IMR-90 (cell line): Measurements from ENCODE around the gene ESPL1. TPM values are rescaled to one million over a fixed set of nuclear protein-coding genes. Genes with fewer than 3 reads are reported as not detected.

Experiments
- ATAC-seq: fragments of 200-7000 bp; cut with Tn5 transposase; 2 replicates; pipeline ENCODE4 v1.9.1; 2020; ENCODE audit warnings: low read depth, mild to moderate bottlenecking, moderate library complexity
- BruUV-seq: library from RNA; stranded (reverse); fragments of 400-500 nt; replicated peaks from 2 replicates; lab custom pipeline; 2021; lab: Mats Ljungman, UMichigan
- CTCF ChIA-PET: fragments of 300-600 bp; formaldehyde crosslinking; extraction: SDS; loops from one replicate; lab custom pipeline; 2021; ENCODE audit warnings: antibody characterized with exemption; lab: Yijun Ruan, JAX
- POLR2A ChIA-PET: fragments of 300-600 bp; sonication (Branson Sonifier 250); formaldehyde crosslinking; loops from one replicate; lab custom pipeline; 2022; ENCODE audit warnings: antibody characterized with exemption; ENCODE audit not compliant: unreplicated experiment; lab: Charles Lee
- DNase-seq: peaks from one replicate; pipeline ENCODE4 v3.0.0; 2013
- H2AFZ ChIP-seq: replicated peaks from 2 replicates; pipeline ENCODE3; 2013; ENCODE audit warnings: low read length, mild to moderate bottlenecking; ENCODE audit not compliant: poor library complexity
- H2AK5ac ChIP-seq: 2 replicates; pipeline ENCODE4 v1.6.1; 2013; ENCODE audit warnings: low read depth, low read length, inconsistent platforms
- H2AK9ac ChIP-seq: replicated peaks from 2 replicates; pipeline ENCODE3; 2013; ENCODE audit warnings: mild to moderate bottlenecking, low read depth, low read length, moderate library complexity; ENCODE audit not compliant: poor library complexity
- H2BK120ac ChIP-seq: 2 replicates; pipeline ENCODE4 v1.6.1; 2013; ENCODE audit warnings: low read depth, low read length, inconsistent platforms
- H2BK15ac ChIP-seq: 3 replicates; pipeline ENCODE4 v1.6.1; 2013; ENCODE audit warnings: low read depth, low read length, inconsistent platforms
- H2BK20ac ChIP-seq: 2 replicates; pipeline ENCODE4 v1.6.1; 2013; ENCODE audit warnings: low read depth, mild to moderate bottlenecking, inconsistent platforms, low read length, moderate library complexity
- H2BK5ac ChIP-seq: 2 replicates; pipeline ENCODE4 v1.6.1; 2013; ENCODE audit warnings: mild to moderate bottlenecking, low read depth, low read length, inconsistent platforms; ENCODE audit not compliant: poor library complexity, severe bottlenecking
- H3K14ac ChIP-seq: replicated peaks from 2 replicates; pipeline ENCODE4 v1.6.1; 2013; ENCODE audit warnings: low read depth, low read length, inconsistent platforms
- H3K18ac ChIP-seq: 2 replicates; pipeline ENCODE4 v1.6.1; 2013; ENCODE audit warnings: low read depth, low read length, control low read depth
- H3K23ac ChIP-seq: 2 replicates; pipeline ENCODE4 v1.6.1; 2013; ENCODE audit warnings: low read depth, low read length, inconsistent platforms
- H3K27ac ChIP-seq: 2 replicates; pipeline ENCODE4 v1.5.1; 2013; ENCODE audit warnings: mild to moderate bottlenecking, control low read depth, low read length; ENCODE audit not compliant: insufficient read depth
- H3K27me3 ChIP-seq: 2 replicates; pipeline ENCODE4 v1.6.1; 2013; ENCODE audit warnings: low read length; ENCODE audit not compliant: control insufficient read depth, insufficient read depth
- H3K36me3 ChIP-seq: 2 replicates; pipeline ENCODE4 v1.6.1; 2013; ENCODE audit warnings: low read length, mixed read lengths; ENCODE audit not compliant: control insufficient read depth, insufficient read depth
- H3K4ac ChIP-seq: 2 replicates; pipeline ENCODE4 v1.6.1; 2013; ENCODE audit warnings: low read depth, low read length, inconsistent platforms
- H3K4me1 ChIP-seq: 2 replicates; pipeline ENCODE4 v1.6.1; 2013; ENCODE audit warnings: low read length, mixed read lengths; ENCODE audit not compliant: control insufficient read depth, insufficient read depth
- H3K4me2 ChIP-seq: 2 replicates; pipeline ENCODE4 v1.6.1; 2013; ENCODE audit warnings: low read depth, mild to moderate bottlenecking, control low read depth, low read length, moderate library complexity
- H3K4me3 ChIP-seq: 2 replicates; pipeline ENCODE4 v1.5.1; 2013; ENCODE audit warnings: low read depth, mild to moderate bottlenecking, control low read depth, low read length, moderate library complexity; ENCODE audit not compliant: insufficient read depth
- H3K56ac ChIP-seq: 2 replicates; pipeline ENCODE4 v1.6.1; 2013; ENCODE audit warnings: low read length, inconsistent platforms; ENCODE audit not compliant: insufficient read depth; ENCODE audit errors: extremely low read depth
- H3K79me1 ChIP-seq, 2 experiments: 2 replicates each; pipeline ENCODE4 v1.6.1; 2013; ENCODE audit warnings: low read length in 2 of 2, inconsistent platforms in 1 of 2, low read depth in 1 of 2
- H3K9ac ChIP-seq: 2 replicates; pipeline ENCODE4 v1.6.1; 2013; ENCODE audit warnings: low read depth, low read length, control low read depth
- H3K9me1 ChIP-seq: 2 replicates; pipeline ENCODE4 v1.6.1; 2013; ENCODE audit warnings: low read length, inconsistent platforms; ENCODE audit not compliant: insufficient read depth
- H3K9me3 ChIP-seq: 2 replicates; pipeline ENCODE4 v1.6.1; 2013; ENCODE audit warnings: low read length; ENCODE audit not compliant: control insufficient read depth, insufficient read depth
- H4K20me1 ChIP-seq: 2 replicates; pipeline ENCODE4 v1.6.1; 2013; ENCODE audit warnings: low read length, inconsistent platforms; ENCODE audit not compliant: insufficient read depth
- H4K5ac ChIP-seq: 2 replicates; pipeline ENCODE4 v1.6.1; 2013; ENCODE audit warnings: mild to moderate bottlenecking, low read depth, low read length, control low read depth
- H4K8ac ChIP-seq, 2 experiments: 2 replicates each; pipeline ENCODE4 v1.6.1; 2013; ENCODE audit warnings: low read depth in 2 of 2, low read length in 2 of 2, control low read depth in 1 of 2, inconsistent platforms in 1 of 2
- H4K91ac ChIP-seq: 2 replicates; pipeline ENCODE4 v1.6.1; 2013; ENCODE audit warnings: low read depth, low read length, inconsistent platforms; ENCODE audit not compliant: insufficient read depth
- FOS ChIP-seq: fragments of 150-350 bp; IDR thresholded peaks from 2 replicates; pipeline ENCODE4 v1.6.1; 2016; ENCODE audit warnings: low read depth, low read length
- MAFK ChIP-seq: IDR thresholded peaks from 2 replicates; pipeline ENCODE4 v1.6.1; 2012; ENCODE audit warnings: low read depth, low read length, improper control_type of control experiment
- NFE2L2 ChIP-seq: fragments of 150-350 bp; IDR thresholded peaks from 2 replicates; pipeline ENCODE4 v1.6.1; 2016; ENCODE audit warnings: low read depth, mild to moderate bottlenecking, low read length
- WGBS, 2 experiments: methylation state at CpG; one replicate each; pipeline versions ENCODE4 v1.1.5 to v1.1.7; 2013; ENCODE audit warnings: missing lambda C conversion rate in 2 of 2; ENCODE audit not compliant: insufficient read length in 1 of 2; ENCODE audit errors: extremely low coverage in 2 of 2; 5-methylcytosine and 5-hydroxymethylcytosine counted together
- dilution Hi-C: fragments of 300-500 bp; cut with HindIII; formaldehyde crosslinking; loops from one replicate; pipeline ENCODE4 v1.14.3; 2018; ENCODE audit warnings: low sequenced_read_pairs; ENCODE audit not compliant: unreplicated experiment
- in situ Hi-C: fragments of 300-500 bp; cut with MboI; formaldehyde crosslinking; loops from 3 replicates; pipeline ENCODE4 v1.14.3; 2019; ENCODE audit warnings: low sequenced_read_pairs, inconsistent platforms, mixed read lengths
- intact Hi-C: fragments of 100-400 bp; cut with micrococcal nuclease; formaldehyde crosslinking; loops from 2 replicates; pipeline ENCODE4 v1.10.0; 2022
- polyA plus RNA-seq, 3 experiments: library from polyadenylated mRNA; depleted of rRNA; stranded (reverse); fragments of >200 nt; gene quantifications; 2 replicates each; pipeline ENCODE4 v1.2.3, GENCODE V29; 2012; ENCODE audit warnings: low replicate concordance in 1 of 3
- total RNA-seq: library from RNA; depleted of rRNA; stranded (reverse); fragments of >200 nt; gene quantifications from 2 replicates; pipeline ENCODE4 v1.2.3, GENCODE V29; 2012
- TF ChIP-seq, protein P1 (sequence below): fragments of 150-350 bp; IDR thresholded peaks from 2 replicates; pipeline ENCODE4 v1.6.1; 2017; ENCODE audit warnings: mild to moderate bottlenecking, antibody characterized with exemption, low read length, low read depth

The ESPL1 gene
- total and polyA plus RNA-seq, 2 of the 4 experiments (the other 2 are of a cell fraction) = 6.5 to 9.2 TPM

GRCh38 chr12:53299101-53299453, 31.0 kb downstream of the ESPL1 start:
- no TSS peak for BruUV-seq
- POLR2A ChIA-PET = interaction anchor here (0.6 to 0.8 kb wide), 2 partner anchors 32 to 48 kb away, joined by 3 read pairs; a partner anchor contains a TSS
- peaks cover 5% of the 10 kb centered on the region; the same call in 1 of the 2 replicates for H4K20me1 ChIP-seq
- H3K56ac ChIP-seq = 0 out of 2 replicates have a peak overlapping the region, but pooled peaks have one; percentile 22
- H3K27ac ChIP-seq = peak overlapping the region; percentile 86
- dilution Hi-C loops (no loop called here), in situ Hi-C loops (no loop called here), intact Hi-C loops (loop anchor here (1.0 to 5.0 kb wide), 5 partner anchors 22 to 247 kb away; partner anchors contain the start of genes AAAS and TNS2)
- peak; percentile 15 for ATAC-seq
- peak overlapping the region; percentile 26; the same call in 1 of the 2 replicates for H3K9ac ChIP-seq
- H4K91ac ChIP-seq = peak overlapping the region; percentile 84
- H3K4me2 ChIP-seq = peak overlapping the region; percentile 45
- 80% methylated on average over 1 of the region's 5 CpGs; no CpG with 5 or more reads in 1 of the 2 experiments for WGBS, 2 experiments
- DNase-seq = peak; percentile 85
- peak overlapping the region; percentile 74; the same call in 1 of the 2 replicates for H3K18ac ChIP-seq
- H3K23ac ChIP-seq = peak overlapping the region; percentile 84; the same call in 1 of the 2 replicates
- peaks cover 20 to 67% of the 10 kb centered on the region in 2 experiments for H3K79me1 ChIP-seq
- 0 out of 2 replicates have a peak overlapping the region, but pooled peaks have one; percentile 11 for H2BK20ac ChIP-seq
- H2BK5ac ChIP-seq = peak overlapping the region; percentile 91
- peak overlapping the region; percentile 89 for H3K4ac ChIP-seq
- peak overlapping the region; percentile 47; the same call in 1 of the 2 replicates for H2BK120ac ChIP-seq
- CTCF ChIA-PET = interaction anchor here (0.7 to 1.4 kb wide), 4 partner anchors 20 to 98 kb away, joined by 3 to 5 read pairs (median 4); partner anchors contain the start of gene AAAS
- H2BK15ac ChIP-seq = peak overlapping the region; percentile 33; the same call in 1 of the 3 replicates
- peak overlapping the region; percentile 84 to 92; a peak in 3 of 4 replicates for H4K8ac ChIP-seq
- H3K14ac ChIP-seq = peak overlapping the region; percentile 77
- H3K4me3 ChIP-seq = no peak overlapping the region
- peak overlapping the region; percentile 98 for H2AK9ac ChIP-seq
- H3K36me3 ChIP-seq = peaks cover 16% of the 10 kb centered on the region
- H4K5ac ChIP-seq = peak overlapping the region; percentile 37
- 0 out of 2 replicates have a peak, but pooled peaks have one; percentile 34 for TF ChIP-seq FOS
- 0 out of 2 replicates have a peak, but pooled peaks have one; percentile 49 for TF ChIP-seq NFE2L2
- TF ChIP-seq, protein P1, sequence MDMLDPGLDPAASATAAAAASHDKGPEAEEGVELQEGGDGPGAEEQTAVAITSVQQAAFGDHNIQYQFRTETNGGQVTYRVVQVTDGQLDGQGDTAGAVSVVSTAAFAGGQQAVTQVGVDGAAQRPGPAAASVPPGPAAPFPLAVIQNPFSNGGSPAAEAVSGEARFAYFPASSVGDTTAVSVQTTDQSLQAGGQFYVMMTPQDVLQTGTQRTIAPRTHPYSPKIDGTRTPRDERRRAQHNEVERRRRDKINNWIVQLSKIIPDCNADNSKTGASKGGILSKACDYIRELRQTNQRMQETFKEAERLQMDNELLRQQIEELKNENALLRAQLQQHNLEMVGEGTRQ = no peak
- TF ChIP-seq MAFK = peak; percentile 71
- H3K27me3 ChIP-seq = no peaks in the 10 kb centered on the region
- peaks cover 14% of the 10 kb centered on the region; the same call in 1 of the 2 replicates for H3K9me1 ChIP-seq
- peaks cover 19% of the 10 kb centered on the region for H3K4me1 ChIP-seq
- H3K9me3 ChIP-seq = no peaks in the 10 kb centered on the region
- H2AK5ac ChIP-seq = peak overlapping the region; percentile 91; the same call in 1 of the 2 replicates
- peak overlapping the region; percentile 95 for H2AFZ ChIP-seq
